B cell (primary cell): ENCODE data around the gene RFX4. TPM values are rescaled to one million over a fixed set of nuclear protein-coding genes. Genes with fewer than 3 reads are reported as not detected.

Experiments used
- ATAC-seq: fragments of 200-7000 bp; cut with Tn5 transposase; one replicate; pipeline ENCODE4 v1.10.0; 2021; ENCODE audit warnings: low read depth, mild to moderate bottlenecking, moderate number of reproducible peaks, moderate library complexity
- CTCF ChIA-PET: fragments of 350-600 bp; sonication (Branson Sonifier 250); formaldehyde crosslinking; loops from one replicate; lab custom pipeline; 2021; ENCODE audit warnings: antibody characterized with exemption, inconsistent platforms; lab: Charles Lee
- POLR2A ChIA-PET: fragments of 350-600 bp; sonication (Branson Sonifier 250); formaldehyde crosslinking; loops from one replicate; lab custom pipeline; 2021; ENCODE audit warnings: antibody characterized with exemption; lab: Charles Lee
- DNase-seq: peaks from one replicate; pipeline ENCODE4 v3.0.0; 2013
- H2AFZ ChIP-seq: 2 replicates; pipeline ENCODE4 v1.6.1; 2012; ENCODE audit warnings: mild to moderate bottlenecking, low read depth, low read length; ENCODE audit not compliant: insufficient read depth, poor library complexity, severe bottlenecking
- H3K27ac ChIP-seq, 2 donors: 1 replicate in 1 of 2; 2 replicates in 1 of 2; pipeline ENCODE4 v1.5.1; 2012 to 2013; ENCODE audit warnings: low read length in 2 of 2, mild to moderate bottlenecking in 2 of 2, moderate library complexity in 1 of 2
- H3K27me3 ChIP-seq, 4 experiments: fragments of 200-600 bp in 1 of 4; sonication (generic) in 1 of 4; replicated peaks in 1 of 4; 1 replicate in 2 of 4; 2 replicates in 2 of 4; pipeline versions ENCODE4 v1.6.1 to v1.7.0; 2013 to 2016; ENCODE audit warnings: low read length in 3 of 4, mild to moderate bottlenecking in 2 of 4, mixed read lengths in 1 of 4, moderate library complexity in 1 of 4; ENCODE audit not compliant: insufficient read depth in 4 of 4, control insufficient read depth in 3 of 4; ENCODE audit errors: control extremely low read depth in 1 of 4
- H3K36me3 ChIP-seq, 2 experiments: replicated peaks in 1 of 2; 1 replicate in 1 of 2; 2 replicates in 1 of 2; pipeline versions ENCODE4 v1.6.1 to v1.7.1; 2013; ENCODE audit warnings: low read length in 1 of 2; ENCODE audit not compliant: insufficient read depth in 2 of 2, control insufficient read depth in 1 of 2; ENCODE audit errors: control extremely low read depth in 1 of 2, extremely low read depth in 1 of 2
- H3K4me1 ChIP-seq, 2 donors: fragments of 200-600 bp in 1 of 2; sonication (generic) in 1 of 2; 1 replicate in 1 of 2; 2 replicates in 1 of 2; pipeline versions ENCODE4 v1.5.1 to v1.6.1; 2013 to 2017; ENCODE audit warnings: low read length in 2 of 2; ENCODE audit not compliant: control insufficient read depth in 2 of 2, insufficient read depth in 2 of 2
- H3K4me2 ChIP-seq: replicated peaks from 2 replicates; pipeline ENCODE3; 2012; ENCODE audit warnings: mild to moderate bottlenecking, low read depth, low read length; ENCODE audit not compliant: poor library complexity, severe bottlenecking
- H3K4me3 ChIP-seq, 5 experiments: fragments of 200-600 bp in 1 of 5; sonication (generic) in 1 of 5; 1 replicate in 3 of 5; 2 replicates in 2 of 5; pipeline versions ENCODE4 v1.5.1 to v1.7.0; 2011 to 2016; ENCODE audit warnings: low read length in 4 of 5, mild to moderate bottlenecking in 4 of 5, low read depth in 2 of 5, control low read depth in 1 of 5, moderate library complexity in 1 of 5; ENCODE audit not compliant: insufficient read depth in 1 of 5; ENCODE audit errors: control extremely low read depth in 1 of 5, extremely low read depth in 1 of 5
- H3K79me2 ChIP-seq: fragments of 200-600 bp; sonication (generic); one replicate; pipeline ENCODE4 v1.6.0; 2016; ENCODE audit warnings: low read length; ENCODE audit not compliant: control insufficient read depth, insufficient read depth
- H3K9ac ChIP-seq: fragments of 200-600 bp; sonication (generic); 2 replicates; pipeline ENCODE4 v1.6.1; 2017; ENCODE audit warnings: mild to moderate bottlenecking, low read length, moderate library complexity
- H3K9me3 ChIP-seq, 3 donors: one replicate each; pipeline versions ENCODE4 v1.6.1 to v1.7.1; 2013; ENCODE audit warnings: low read length in 2 of 3; ENCODE audit not compliant: control insufficient read depth in 2 of 3, insufficient read depth in 1 of 3; ENCODE audit errors: control extremely low read depth in 1 of 3
- H4K20me1 ChIP-seq: 2 replicates; pipeline ENCODE4 v1.6.0; 2012; ENCODE audit warnings: mild to moderate bottlenecking, low read length; ENCODE audit not compliant: insufficient read depth, control insufficient read depth, poor library complexity, severe bottlenecking
- H3K27ac Mint-ChIP-seq: one replicate; pipeline ENCODE4 v1.8.0; 2021; ENCODE audit warnings: mixed read lengths
- H3K27me3 Mint-ChIP-seq: one replicate; pipeline ENCODE4 v1.8.0; 2021; ENCODE audit warnings: mixed read lengths
- H3K4me1 Mint-ChIP-seq: one replicate; pipeline ENCODE4 v1.8.0; 2021; ENCODE audit warnings: mixed read lengths
- H3K4me3 Mint-ChIP-seq: one replicate; pipeline ENCODE4 v1.8.0; 2021; ENCODE audit warnings: mixed read lengths
- H3K9me3 Mint-ChIP-seq: one replicate; pipeline ENCODE4 v1.8.0; 2022; ENCODE audit warnings: mixed read lengths; ENCODE audit not compliant: insufficient read depth
- CTCF ChIP-seq: fragments of 200-600 bp; IDR thresholded peaks from one replicate; pipeline ENCODE4 v1.8.0; 2022; ENCODE audit warnings: antibody characterized with exemption, mild to moderate bottlenecking
- EZH2 ChIP-seq: IDR thresholded peaks from 2 replicates; pipeline ENCODE4 v1.6.1; 2012; ENCODE audit warnings: borderline replicate concordance, low read depth, mild to moderate bottlenecking, moderate library complexity, low read length; ENCODE audit not compliant: insufficient read depth, poor library complexity, severe bottlenecking
- WGBS: methylation state at CpG from one replicate; pipeline ENCODE4 v1.1.5; 2013; ENCODE audit warnings: missing lambda C conversion rate; ENCODE audit not compliant: insufficient coverage; 5-methylcytosine and 5-hydroxymethylcytosine counted together
- intact Hi-C: fragments of 100-400 bp; cut with micrococcal nuclease; formaldehyde crosslinking; loops from one replicate; pipeline ENCODE4 v1.10.0; 2022
- polyA plus RNA-seq: library from polyadenylated mRNA; depleted of rRNA; stranded (reverse); fragments of >200 nt; gene quantifications from 2 replicates; pipeline ENCODE4 v1.2.3, GENCODE V29; 2012
- total RNA-seq, 2 donors: library from RNA; stranded (reverse); fragments of 120-200 nt in 1 of 2; gene quantifications; 1 replicate in 1 of 2; 2 replicates in 1 of 2; pipeline versions ENCODE4 v1.2.3 to v1.2.4, GENCODE V29; 2013 to 2022

RFX4 gene
- total and polyA plus RNA-seq, 2 donors (not counting 1 experiment from before 2014, with no cell fraction given), result not detected

DNA sequence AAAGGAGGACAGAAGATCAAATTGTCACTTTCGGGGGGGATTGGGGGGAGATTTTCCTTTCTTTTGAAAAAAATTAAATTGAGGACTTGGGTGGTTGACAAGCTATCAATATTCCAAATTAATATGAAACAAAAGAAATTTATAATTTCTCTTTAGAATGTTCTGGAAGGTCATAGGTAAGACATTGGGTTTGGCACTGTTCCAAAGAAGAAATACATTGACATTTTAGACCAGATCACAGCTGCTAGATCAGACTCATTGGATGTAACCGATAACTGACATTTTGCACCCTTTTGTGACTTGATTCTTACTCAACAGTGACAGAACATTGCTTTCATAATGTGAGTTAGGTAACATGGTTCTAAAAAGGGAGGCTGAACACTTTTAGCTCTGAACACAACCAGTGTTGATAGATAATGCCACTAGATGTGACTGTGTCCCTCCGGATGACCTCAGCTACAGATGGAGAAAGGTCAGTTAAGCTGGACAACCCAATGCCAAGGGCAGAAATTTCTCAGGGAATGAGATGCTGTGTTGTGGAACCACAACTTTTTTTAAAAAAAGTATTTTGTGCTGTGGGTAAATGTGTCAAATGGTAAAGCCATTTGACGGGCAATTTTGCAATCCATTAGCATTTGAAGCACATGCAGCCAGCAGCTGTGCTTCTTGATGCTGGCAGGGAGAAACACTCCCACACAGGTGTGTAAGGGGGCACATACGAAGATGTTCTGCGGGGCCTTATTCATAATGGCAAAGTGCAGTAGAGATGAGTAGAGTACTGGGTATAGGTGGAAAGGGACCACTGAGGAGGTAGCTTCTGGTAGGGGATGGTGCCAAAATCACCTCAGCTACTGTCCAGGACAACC lies 62.9 kb downstream of the RFX4 start:
- Histone ChIP-seq H3K4me3 (no peak overlapping the region), H3K4me2 (no peak overlapping the region), H3K4me1 (no peaks in the 10 kb centered on the region), H3K27ac (no peak overlapping the region), H4K20me1 (no peaks in the 10 kb centered on the region), H3K27me3 (peaks cover 0 to 8% (median under 1%) of the 10 kb centered on the region in 4 experiments), H3K36me3 (no peaks in the 10 kb centered on the region), H3K9ac (no peak overlapping the region), H2AFZ (no peak overlapping the region), H3K79me2 (no peaks in the 10 kb centered on the region), H3K9me3 (peaks cover 0 to 4% (median 0%) of the 10 kb centered on the region in 3 donors)
- ATAC-seq (no peak), DNase-seq (no peak)
- H3K4me1 Mint-ChIP-seq, result no peaks in the 10 kb centered on the region
- ChIA-PET CTCF (no interaction called here), POLR2A (no interaction called here)
- H3K27me3 Mint-ChIP-seq, result peaks cover 41% of the 10 kb centered on the region
- 85% methylated on average over 2 of the region's 6 CpGs for WGBS
- H3K27ac Mint-ChIP-seq, result no peak overlapping the region
- H3K4me3 Mint-ChIP-seq, result no peak overlapping the region
- intact Hi-C loops, result no loop called here
- TF ChIP-seq CTCF, result no peak
- no peak for TF ChIP-seq EZH2
- H3K9me3 Mint-ChIP-seq, result no peaks in the 10 kb centered on the region

- WGBS, result 81% methylated on average over 2 of the region's 2 CpGs
- ATAC-seq, result no peak
- POLR2A ChIA-PET, result no interaction called here
Measured at GRCh38 chr12:106646472-106646871, 63.7 kb downstream of the RFX4 start.

More at GRCh38 chr12:106646472-106646871, 63.7 kb downstream of the RFX4 start:
- no peaks in the 10 kb centered on the region for H4K20me1 ChIP-seq
- peaks cover 43% of the 10 kb centered on the region for H3K27me3 Mint-ChIP-seq
- no peak overlapping the region for H3K4me3 ChIP-seq
- no peaks in the 10 kb centered on the region for H3K36me3 ChIP-seq
- H3K4me1 ChIP-seq, result no peaks in the 10 kb centered on the region
- no peak overlapping the region for H3K4me3 Mint-ChIP-seq
- no peaks in the 10 kb centered on the region for H3K4me1 Mint-ChIP-seq
- no peak overlapping the region for H3K4me2 ChIP-seq
- H3K9me3 Mint-ChIP-seq, result no peaks in the 10 kb centered on the region
- no peak overlapping the region for H2AFZ ChIP-seq
- no peak overlapping the region for H3K27ac Mint-ChIP-seq
- intact Hi-C loops, result no loop called here
- H3K9me3 ChIP-seq, result peaks cover 0 to 4% (median 0%) of the 10 kb centered on the region in 3 donors
- H3K27ac ChIP-seq, result no peak overlapping the region
- DNase-seq, result no peak
- H3K27me3 ChIP-seq, result peaks cover 0 to 6% (median 2%) of the 10 kb centered on the region in 4 experiments
- CTCF ChIA-PET, result no interaction called here
- H3K79me2 ChIP-seq, result no peaks in the 10 kb centered on the region
- TF ChIP-seq CTCF (no peak), EZH2 (no peak)
- no peak overlapping the region for H3K9ac ChIP-seq
